Smooth muscle cell of bladder (primary cell): ENCODE measurements around the gene RPL37A. TPM values are rescaled to one million over a fixed set of nuclear protein-coding genes. Genes with fewer than 3 reads are reported as not detected.

Experiments used
- total RNA-seq: library from RNA; depleted of rRNA; stranded (reverse); fragments of >200 nt; gene quantifications from 2 replicates; pipeline ENCODE4 v1.2.3, GENCODE V29; 2014

The RPL37A gene
- total RNA-seq = 4,723 and 4,862 TPM in 2 replicates

DNA sequence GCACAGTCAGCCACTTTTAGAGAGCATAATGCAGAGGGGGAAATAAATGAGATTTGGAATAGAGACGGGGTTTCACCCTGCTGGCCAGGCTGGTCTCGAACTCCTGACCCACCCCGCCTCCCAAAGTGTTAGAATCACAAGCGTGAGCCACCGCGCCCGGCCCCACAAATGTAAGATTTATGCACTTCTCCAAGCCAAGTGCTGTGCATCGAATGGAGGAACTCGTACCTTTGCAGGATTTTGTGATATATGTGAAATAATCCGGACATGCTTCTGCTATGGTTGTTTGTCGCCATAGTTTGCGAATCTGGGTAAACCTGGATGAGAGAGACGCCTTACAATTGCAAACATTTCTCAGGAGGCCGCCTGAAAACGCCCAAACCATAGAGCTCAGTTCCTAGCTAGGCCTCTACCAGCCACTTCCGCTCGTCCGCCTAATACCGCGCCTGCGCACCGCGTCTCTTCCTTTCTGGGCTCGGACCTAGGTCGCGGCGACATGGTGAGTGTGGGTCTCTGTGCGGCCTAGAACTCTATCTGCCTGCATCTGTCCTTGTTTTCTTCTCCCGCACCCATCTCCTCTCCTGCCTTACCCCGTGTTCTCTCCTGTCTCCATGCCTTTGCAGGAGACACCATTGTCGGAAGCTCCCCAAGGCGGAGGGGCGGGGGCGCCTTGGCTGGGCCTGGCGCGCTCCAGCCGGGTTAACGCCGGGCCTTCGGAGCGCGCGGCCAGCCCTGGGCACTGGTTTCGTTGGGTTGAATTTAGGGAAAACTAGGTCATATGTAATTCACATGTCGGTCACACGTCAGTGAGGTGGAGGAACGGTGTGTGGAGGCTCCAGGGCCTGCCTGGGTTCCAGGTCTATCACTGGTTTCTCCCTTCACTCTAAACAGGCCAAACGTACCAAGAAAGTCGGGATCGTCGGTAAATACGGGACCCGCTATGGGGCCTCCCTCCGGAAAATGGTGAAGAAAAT, at the start of gene RPL37A:
RPL37A (plus strand) TSS at position 466 of the 974 bp plus-strand sequence; CDS start at position 497, 31 bp downstream.

Other genes with a start within 250 kb of the RPL37A start
- gene MARCHF4, start 126.4 kb upstream of the RPL37A start, total RNA-seq = 0.28 and 0.37 TPM in 2 replicates
- gene SMARCAL1, start 86.4 kb upstream of the RPL37A start, total RNA-seq = 9.7 and 11.4 TPM in 2 replicates
- 2.8 and 4.7 TPM in 2 replicates for gene IGFBP2, start 134.6 kb downstream of the RPL37A start, total RNA-seq
- gene IGFBP5, start 196.7 kb downstream of the RPL37A start, total RNA-seq = 928 and 1,359 TPM in 2 replicates